Measurements from ENCODE around the gene SRD5A2.
A peak's percentile ranks its signal among the peaks of the same experiment; 100 is the strongest.
"Not testable (repeated sequence)": the region's sequence is repeated elsewhere in the genome, so short reads cannot be mapped to it uniquely, and the experiment has no call there.

SRD5A2 gene

GRCh38 chr2:31505111-31505510, 75.6 kb downstream of the SRD5A2 start:
- H3K27me3 Mint-ChIP-seq (ENCODE audit: low read depth): peaks cover 9% of the 10 kb centered on the region
- no peak overlapping the region for H3K4me3 Mint-ChIP-seq
- no peak overlapping the region for H3K27ac Mint-ChIP-seq
- TF ChIP-seq, protein P1, sequence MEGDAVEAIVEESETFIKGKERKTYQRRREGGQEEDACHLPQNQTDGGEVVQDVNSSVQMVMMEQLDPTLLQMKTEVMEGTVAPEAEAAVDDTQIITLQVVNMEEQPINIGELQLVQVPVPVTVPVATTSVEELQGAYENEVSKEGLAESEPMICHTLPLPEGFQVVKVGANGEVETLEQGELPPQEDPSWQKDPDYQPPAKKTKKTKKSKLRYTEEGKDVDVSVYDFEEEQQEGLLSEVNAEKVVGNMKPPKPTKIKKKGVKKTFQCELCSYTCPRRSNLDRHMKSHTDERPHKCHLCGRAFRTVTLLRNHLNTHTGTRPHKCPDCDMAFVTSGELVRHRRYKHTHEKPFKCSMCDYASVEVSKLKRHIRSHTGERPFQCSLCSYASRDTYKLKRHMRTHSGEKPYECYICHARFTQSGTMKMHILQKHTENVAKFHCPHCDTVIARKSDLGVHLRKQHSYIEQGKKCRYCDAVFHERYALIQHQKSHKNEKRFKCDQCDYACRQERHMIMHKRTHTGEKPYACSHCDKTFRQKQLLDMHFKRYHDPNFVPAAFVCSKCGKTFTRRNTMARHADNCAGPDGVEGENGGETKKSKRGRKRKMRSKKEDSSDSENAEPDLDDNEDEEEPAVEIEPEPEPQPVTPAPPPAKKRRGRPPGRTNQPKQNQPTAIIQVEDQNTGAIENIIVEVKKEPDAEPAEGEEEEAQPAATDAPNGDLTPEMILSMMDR (IDR thresholded peaks at IDR 0.05; ENCODE audit: unreplicated experiment in 3 of 3): no peak
- peaks cover 2% of the 10 kb centered on the region for H3K9me3 Mint-ChIP-seq
- H3K36me3 Mint-ChIP-seq (ENCODE audit: low read depth): no peaks in the 10 kb centered on the region
- no peaks in the 10 kb centered on the region for H3K4me1 Mint-ChIP-seq

GRCh38 chr2:31504311-31504710, 76.4 kb downstream of the SRD5A2 start:
- Mint-ChIP-seq H3K27me3 (ENCODE audit: low read depth) (peaks cover 3% of the 10 kb centered on the region), H3K4me3 (no peak overlapping the region), H3K9me3 (peaks cover 3% of the 10 kb centered on the region), H3K27ac (no peak overlapping the region), H3K4me1 (no peaks in the 10 kb centered on the region), H3K36me3 (ENCODE audit: low read depth) (no peaks in the 10 kb centered on the region)
- TF ChIP-seq, protein P1 (IDR thresholded peaks at IDR 0.05; ENCODE audit: unreplicated experiment in 3 of 3): no peak

GRCh38 chr2:31496451-31496874, 84.3 kb downstream of the SRD5A2 start:
- H3K27ac Mint-ChIP-seq: peak overlapping the region; percentile 92 to 99 (median 99)

GRCh38 chr2:31489339-31489738, 91.4 kb downstream of the SRD5A2 start:
- not testable (repeated sequence) for H3K4me1 Mint-ChIP-seq, H3K4me3 Mint-ChIP-seq

More at GRCh38 chr2:31496451-31496874, 84.3 kb downstream of the SRD5A2 start:
- H3K27me3 Mint-ChIP-seq (ENCODE audit: low read depth); H3K4me1 Mint-ChIP-seq; H3K36me3 Mint-ChIP-seq (ENCODE audit: low read depth): not testable (repeated sequence)
- H3K4me3 Mint-ChIP-seq: peak overlapping the region; percentile 93 to 95 (median 93)
- H3K9me3 Mint-ChIP-seq: peaks cover 34% of the 10 kb centered on the region

GRCh38 chr2:31483246-31483645, 97.5 kb downstream of the SRD5A2 start:
- Mint-ChIP-seq H3K4me3 (no peak overlapping the region), H3K27ac (no peak overlapping the region), H3K4me1 (no peaks in the 10 kb centered on the region), H3K36me3 (ENCODE audit: low read depth) (no peaks in the 10 kb centered on the region), H3K27me3 (ENCODE audit: low read depth) (no peaks in the 10 kb centered on the region), H3K9me3 (peaks cover 3% of the 10 kb centered on the region)
- TF ChIP-seq, protein P1 (IDR thresholded peaks at IDR 0.05; ENCODE audit: unreplicated experiment in 3 of 3): no peak

More at GRCh38 chr2:31489339-31489738, 91.4 kb downstream of the SRD5A2 start:
- H3K36me3 Mint-ChIP-seq (ENCODE audit: low read depth); H3K27me3 Mint-ChIP-seq (ENCODE audit: low read depth); H3K27ac Mint-ChIP-seq: not testable (repeated sequence)
- peaks cover 29% of the 10 kb centered on the region for H3K9me3 Mint-ChIP-seq

DNA sequence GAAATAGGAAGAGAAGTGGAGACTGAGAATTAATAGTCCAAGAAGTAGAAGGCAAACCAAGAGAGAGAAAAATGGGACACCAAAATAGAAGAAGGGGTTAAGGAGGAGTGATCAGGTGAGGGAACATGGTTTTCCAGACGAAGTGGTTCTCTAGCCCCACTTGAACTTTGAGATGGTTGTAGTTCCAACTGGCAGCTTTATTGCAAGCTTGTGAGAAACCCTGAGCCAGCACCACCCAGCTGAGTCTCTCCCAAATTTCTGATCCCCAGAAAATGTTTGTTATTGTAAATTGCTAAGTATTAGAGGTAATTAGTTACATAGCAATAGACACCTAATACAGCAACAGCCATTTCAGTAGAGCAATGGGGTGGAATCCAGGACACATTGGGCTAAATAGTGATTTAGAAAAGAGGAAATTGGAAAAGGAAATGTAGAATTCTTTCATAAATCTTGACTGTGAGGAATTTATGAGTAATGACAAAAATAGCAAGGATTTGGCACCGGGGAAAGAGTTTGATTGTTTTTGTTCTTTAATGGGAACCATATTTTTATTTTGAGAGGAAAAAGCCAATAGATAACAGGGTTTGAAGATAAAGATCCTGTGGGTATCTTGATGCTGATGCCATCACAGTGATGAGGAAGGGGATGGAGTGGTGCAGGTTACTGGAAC, 104.1 kb downstream of the SRD5A2 start:
- H3K27ac Mint-ChIP-seq: no peak overlapping the region
- TF ChIP-seq, protein P1 (IDR thresholded peaks at IDR 0.05; ENCODE audit: unreplicated experiment in 3 of 3): no peak
- H3K4me3 Mint-ChIP-seq: no peak overlapping the region
- no peaks in the 10 kb centered on the region for H3K36me3 Mint-ChIP-seq (ENCODE audit: low read depth)
- no peaks in the 10 kb centered on the region for H3K4me1 Mint-ChIP-seq
- no peaks in the 10 kb centered on the region for H3K27me3 Mint-ChIP-seq (ENCODE audit: low read depth)
- no peaks in the 10 kb centered on the region for H3K9me3 Mint-ChIP-seq

GRCh38 chr2:31475692-31476091, 105.0 kb downstream of the SRD5A2 start:
- no peaks in the 10 kb centered on the region for H3K4me1 Mint-ChIP-seq
- H3K4me3 Mint-ChIP-seq: no peak overlapping the region
- H3K27ac Mint-ChIP-seq: no peak overlapping the region
- TF ChIP-seq, protein P1 (IDR thresholded peaks at IDR 0.05; ENCODE audit: unreplicated experiment in 3 of 3): no peak
- no peaks in the 10 kb centered on the region for H3K9me3 Mint-ChIP-seq
- H3K36me3 Mint-ChIP-seq (ENCODE audit: low read depth): no peaks in the 10 kb centered on the region
- H3K27me3 Mint-ChIP-seq (ENCODE audit: low read depth): no peaks in the 10 kb centered on the region
